Mesothelial cell of epicardium (in vitro differentiated cells): ENCODE measurements around the gene ATXN1L. TPM values are rescaled to one million over a fixed set of nuclear protein-coding genes. Genes with fewer than 3 reads are reported as not detected.
"Not testable (repeated sequence)": the region's sequence is repeated elsewhere in the genome, so short reads cannot be mapped to it uniquely, and the experiment has no call there.

Experiments
- DNase-seq, 2 experiments: peaks; one replicate each; pipeline ENCODE4 v3.0.0; 2021; ENCODE audit warnings: low spot score in 2 of 2; ENCODE audit not compliant: unreplicated experiment in 2 of 2
- H3K27ac Mint-ChIP-seq: 2 replicates; pipeline ENCODE4 v1.8.0; 2021; ENCODE audit warnings: mixed read lengths
- H3K27me3 Mint-ChIP-seq: 2 replicates; pipeline ENCODE4 v1.8.0; 2021; ENCODE audit warnings: low read depth, mixed read lengths
- H3K36me3 Mint-ChIP-seq: 2 replicates; pipeline ENCODE4 v1.8.0; 2021; ENCODE audit warnings: mixed read lengths
- H3K4me1 Mint-ChIP-seq: 2 replicates; pipeline ENCODE4 v1.8.0; 2021; ENCODE audit warnings: mixed read lengths
- H3K4me3 Mint-ChIP-seq: 2 replicates; pipeline ENCODE4 v1.8.0; 2021; ENCODE audit warnings: mild to moderate bottlenecking, moderate library complexity, mixed read lengths
- H3K9me3 Mint-ChIP-seq: 2 replicates; pipeline ENCODE4 v1.8.0; 2021; ENCODE audit warnings: mixed read lengths
- CTCF ChIP-seq: fragments of 200-600 bp; sonication (generic); IDR thresholded peaks from one replicate; pipeline ENCODE4 v1.5.0; 2021; ENCODE audit warnings: antibody characterized with exemption; ENCODE audit not compliant: unreplicated experiment
- total RNA-seq: library from RNA; stranded (reverse); gene quantifications from 3 replicates; pipeline ENCODE4 v1.2.1, GENCODE V29; 2021

Gene ATXN1L
- total RNA-seq: 31.6 to 32.5 TPM (median 31.9 TPM) in 3 replicates

- H3K27me3 Mint-ChIP-seq: no peaks in the 10 kb centered on the region
- H3K4me3 Mint-ChIP-seq: peak within 1 kb of the TSS; percentile 89
- peak; percentile 91 to 97 for DNase-seq
- H3K4me1 Mint-ChIP-seq: peaks cover 14% of the 10 kb centered on the region
- H3K27ac Mint-ChIP-seq: peak within 1 kb of the TSS; percentile 98
- H3K9me3 Mint-ChIP-seq: no peaks in the 10 kb centered on the region
- peaks cover 19% of the 10 kb centered on the region for H3K36me3 Mint-ChIP-seq
- no peak for TF ChIP-seq CTCF
These were observed at the start of gene ATXN1L for GRCh38 chr16:71845639-71846430. Gene ATXN1L (plus strand): TSS chr16:71845976. CDS start chr16:71849741, 3,765 bp downstream.

- Mint-ChIP-seq H3K36me3 (peaks cover 6% of the 10 kb centered on the region), H3K27me3 (no peaks in the 10 kb centered on the region), H3K9me3 (no peaks in the 10 kb centered on the region), H3K4me1 (peaks cover 11% of the 10 kb centered on the region), H3K4me3 (no peak overlapping the region), H3K27ac (peak overlapping the region; percentile 53)
- no peak for DNase-seq
- no peak for TF ChIP-seq CTCF
These were observed 49.2 kb upstream of the ATXN1L start for GRCh38 chr16:71796501-71797097.

- TF ChIP-seq CTCF: no peak
- Mint-ChIP-seq H3K9me3 (no peaks in the 10 kb centered on the region), H3K27ac (peak overlapping the region; percentile 26), H3K27me3 (no peaks in the 10 kb centered on the region), H3K4me3 (no peak overlapping the region), H3K36me3 (peaks cover 7% of the 10 kb centered on the region), H3K4me1 (peaks cover 20% of the 10 kb centered on the region)
- DNase-seq: no peak
These were observed 42.5 kb upstream of the ATXN1L start for GRCh38 chr16:71803305-71803690.

GRCh38 chr16:71807905-71808592 is 37.7 kb upstream of the ATXN1L start:
- Mint-ChIP-seq H3K36me3 (peaks cover 4% of the 10 kb centered on the region), H3K9me3 (no peaks in the 10 kb centered on the region), H3K4me1 (peaks cover 19% of the 10 kb centered on the region), H3K27ac (peak overlapping the region; percentile 100), H3K27me3 (no peaks in the 10 kb centered on the region), H3K4me3 (peak overlapping the region; percentile 96)
- DNase-seq: peak in 1 of 2 experiments; percentile 21
- TF ChIP-seq CTCF: no peak

GRCh38 chr16:71808593-71809459 is 37.0 kb upstream of the ATXN1L start, which contains the start of gene AP1G1:
Gene AP1G1 (minus strand): TSS chr16:71808834. CDS start chr16:71789479, 19,355 bp downstream.
- Mint-ChIP-seq H3K27me3 (no peaks in the 10 kb centered on the region), H3K4me3 (peak within 1 kb of the TSS; percentile 96), H3K9me3 (no peaks in the 10 kb centered on the region), H3K4me1 (peaks cover 19% of the 10 kb centered on the region), H3K27ac (peak within 1 kb of the TSS; percentile 100), H3K36me3 (no peaks in the 10 kb centered on the region)
- peak; percentile 86 to 89 for DNase-seq
- no peak for TF ChIP-seq CTCF

- not testable (repeated sequence) for H3K27me3 Mint-ChIP-seq, H3K36me3 Mint-ChIP-seq, H3K9me3 Mint-ChIP-seq, DNase-seq
- Mint-ChIP-seq H3K4me3 (peak overlapping the region; percentile 96), H3K27ac (peak overlapping the region; percentile 100), H3K4me1 (peaks cover 19% of the 10 kb centered on the region)
These were observed 35.6 kb upstream of the ATXN1L start for GRCh38 chr16:71810155-71810530.
